GM19035 (cell line): Measurements from ENCODE around the gene DAAM1.
A peak's percentile ranks its signal among the peaks of the same experiment; 100 is the strongest.

Experiments
- ATAC-seq: cut with Tn5 transposase; IDR thresholded peaks from one replicate; pipeline ENCODE4 v1.9.1; 2021; ENCODE audit not compliant: unreplicated experiment

DAAM1 gene

GRCh38 chr14:59281609-59282377, 93.3 kb downstream of the DAAM1 start:
- no peak for ATAC-seq

- no peak for ATAC-seq
Measured at GRCh38 chr14:59282378-59282765, 93.9 kb downstream of the DAAM1 start.

- no peak for ATAC-seq
Measured at GRCh38 chr14:59283361-59283760, 94.9 kb downstream of the DAAM1 start.

GRCh38 chr14:59284059-59284458, 95.6 kb downstream of the DAAM1 start:
- ATAC-seq = no peak

- no peak for ATAC-seq
Measured at GRCh38 chr14:59292028-59292427, 103.6 kb downstream of the DAAM1 start.

GRCh38 chr14:59292921-59293534, 104.6 kb downstream of the DAAM1 start:
- no peak for ATAC-seq

GRCh38 chr14:59293935-59294661, 105.6 kb downstream of the DAAM1 start:
- no peak for ATAC-seq

- ATAC-seq = no peak
Measured at GRCh38 chr14:59294662-59294992, 106.2 kb downstream of the DAAM1 start.

- ATAC-seq = no peak
Measured at GRCh38 chr14:59295951-59296350, 107.5 kb downstream of the DAAM1 start.

- no peak for ATAC-seq
Measured at GRCh38 chr14:59296508-59296907, 108.0 kb downstream of the DAAM1 start.

- ATAC-seq = no peak
Measured at GRCh38 chr14:59297071-59297776, 108.8 kb downstream of the DAAM1 start.

- ATAC-seq = no peak
Measured at GRCh38 chr14:59299731-59300130, 111.3 kb downstream of the DAAM1 start.

- peak; percentile 86 for ATAC-seq
Measured at GRCh38 chr14:59301354-59301753, 112.9 kb downstream of the DAAM1 start.

GRCh38 chr14:59302313-59302712, 113.8 kb downstream of the DAAM1 start:
- ATAC-seq = no peak

GRCh38 chr14:59303216-59303615, 114.7 kb downstream of the DAAM1 start:
- ATAC-seq = no peak

GRCh38 chr14:59305231-59305630, 116.8 kb downstream of the DAAM1 start:
- ATAC-seq = no peak

GRCh38 chr14:59305836-59306555, 117.5 kb downstream of the DAAM1 start:
- ATAC-seq = no peak

GRCh38 chr14:59306775-59307174, 118.3 kb downstream of the DAAM1 start:
- no peak for ATAC-seq

GRCh38 chr14:59308086-59308485, 119.6 kb downstream of the DAAM1 start:
- ATAC-seq = no peak

- no peak for ATAC-seq
Measured at GRCh38 chr14:59308673-59309072, 120.2 kb downstream of the DAAM1 start.
